Stimulated activated CD4-positive, alpha-beta T cell treated with anti-CD3 and anti-CD28 coated beads, Interleukin-12 subunit alpha, Interleukin-12 subunit beta, amount 100 ng/mL, for 24 hours (primary cell): ENCODE data around the gene FEZF2.

Experiments
- DNase-seq, 2 experiments: peaks; one replicate each; pipeline ENCODE4 v3.0.0-alpha.2; 2020; ENCODE audit warnings: low read depth in 2 of 2

Gene FEZF2

DNA sequence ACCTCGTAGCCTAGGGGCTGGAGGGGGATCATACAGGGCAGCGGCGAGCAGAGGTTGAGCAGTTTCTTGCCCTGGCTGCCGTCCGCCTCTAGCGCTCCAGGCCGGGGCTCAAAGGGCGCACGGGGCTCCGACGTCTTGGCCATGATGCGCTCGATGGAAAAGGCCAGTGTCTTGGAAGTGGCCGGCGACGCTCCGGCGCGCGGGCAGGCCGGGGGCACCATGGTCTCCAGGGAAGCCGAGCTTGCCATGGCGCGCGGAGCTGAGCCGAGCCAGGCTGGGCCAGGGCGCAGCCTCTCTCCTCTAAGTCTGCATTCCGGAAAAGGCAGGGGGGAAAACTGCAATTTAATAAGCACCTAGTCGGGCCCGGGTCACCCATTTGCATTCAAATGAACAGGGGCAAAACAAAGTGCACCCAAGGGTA lies 719 bp downstream of the FEZF2 start:
- DNase-seq: no peak

DNA sequence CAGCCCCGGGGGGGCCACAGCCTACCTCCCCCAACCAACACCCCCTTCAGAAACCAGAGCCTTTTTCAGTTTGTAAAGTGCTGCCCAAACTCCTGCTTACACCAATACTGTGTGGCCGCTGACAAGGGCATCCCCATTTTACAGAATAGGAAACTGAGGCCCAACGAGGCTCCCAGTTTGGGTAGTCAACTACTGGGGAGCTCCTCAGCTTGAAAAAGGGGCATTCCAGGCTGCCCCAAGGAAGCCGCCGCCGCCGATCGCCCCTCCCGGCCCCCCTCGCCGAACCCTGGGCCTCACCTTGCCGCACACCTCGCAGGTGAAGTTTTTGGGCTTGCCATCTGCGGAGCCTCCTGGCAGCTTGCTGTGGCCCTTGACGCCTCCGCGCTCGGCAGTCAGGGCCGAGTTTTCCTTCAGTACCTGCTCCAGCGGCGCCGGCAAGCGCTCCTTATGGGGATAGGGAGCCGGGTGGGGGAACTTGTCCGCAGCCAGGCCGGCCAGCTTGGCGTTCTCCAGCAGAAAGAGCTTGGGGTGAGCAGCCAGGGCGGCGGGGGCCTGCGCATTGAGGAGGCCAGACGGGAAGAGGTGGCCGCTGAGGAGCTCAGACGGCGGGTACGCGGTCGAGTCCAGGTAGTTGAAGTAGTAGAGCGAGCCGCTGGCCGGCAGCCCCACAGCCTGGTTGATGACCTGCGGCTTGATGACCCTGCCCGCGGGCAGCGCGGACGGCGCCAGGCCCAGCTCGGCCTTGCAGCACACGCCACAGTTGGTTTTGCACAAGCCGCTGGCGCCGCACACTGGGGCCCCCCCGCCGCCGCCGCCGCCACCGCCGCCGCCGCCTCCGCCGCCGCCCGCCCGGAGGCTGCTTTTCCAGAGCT lies 1.4 kb downstream of the FEZF2 start:
- DNase-seq: no peak

DNA sequence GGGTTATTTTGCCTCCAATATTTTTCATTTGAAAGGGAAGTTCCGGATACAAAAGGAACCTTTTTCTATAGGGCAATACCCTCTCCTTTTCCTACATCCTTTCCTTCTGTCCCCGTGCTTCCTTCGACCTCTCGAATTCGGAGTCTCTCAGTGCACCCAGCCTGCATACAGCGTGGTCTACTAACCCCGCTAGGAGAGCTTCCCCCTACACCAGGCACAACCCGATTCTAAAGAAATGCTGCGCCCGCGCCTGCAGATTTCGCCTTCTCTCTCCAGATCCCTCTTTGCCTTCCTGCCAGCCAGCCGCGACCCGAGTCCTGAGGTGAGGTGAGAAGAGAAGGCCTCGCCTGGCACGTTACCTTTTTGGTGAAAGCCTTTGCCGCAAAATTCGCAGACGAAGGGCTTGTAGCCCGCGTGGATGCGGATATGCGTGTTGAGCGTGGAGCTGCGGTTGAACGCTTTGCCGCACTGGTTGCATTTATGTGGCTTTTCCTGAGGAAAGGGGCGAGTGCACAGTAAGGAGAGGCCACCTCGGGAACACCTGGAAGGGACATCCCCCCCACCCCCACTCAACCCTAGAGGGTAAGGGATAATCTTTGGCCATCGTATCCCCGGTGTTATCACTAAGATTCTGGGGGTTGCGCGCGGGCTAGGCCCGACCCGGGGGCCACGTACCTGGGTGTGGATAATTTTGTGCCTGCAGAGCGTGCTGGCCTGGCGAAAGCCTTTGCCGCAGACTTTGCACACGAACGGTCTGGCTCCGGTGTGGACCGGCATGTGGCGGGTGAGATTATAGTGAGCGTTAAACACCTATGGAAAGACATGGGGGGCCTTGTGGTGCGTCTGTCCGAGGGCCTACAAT lies 2.3 kb downstream of the FEZF2 start:
- DNase-seq: no peak

DNA sequence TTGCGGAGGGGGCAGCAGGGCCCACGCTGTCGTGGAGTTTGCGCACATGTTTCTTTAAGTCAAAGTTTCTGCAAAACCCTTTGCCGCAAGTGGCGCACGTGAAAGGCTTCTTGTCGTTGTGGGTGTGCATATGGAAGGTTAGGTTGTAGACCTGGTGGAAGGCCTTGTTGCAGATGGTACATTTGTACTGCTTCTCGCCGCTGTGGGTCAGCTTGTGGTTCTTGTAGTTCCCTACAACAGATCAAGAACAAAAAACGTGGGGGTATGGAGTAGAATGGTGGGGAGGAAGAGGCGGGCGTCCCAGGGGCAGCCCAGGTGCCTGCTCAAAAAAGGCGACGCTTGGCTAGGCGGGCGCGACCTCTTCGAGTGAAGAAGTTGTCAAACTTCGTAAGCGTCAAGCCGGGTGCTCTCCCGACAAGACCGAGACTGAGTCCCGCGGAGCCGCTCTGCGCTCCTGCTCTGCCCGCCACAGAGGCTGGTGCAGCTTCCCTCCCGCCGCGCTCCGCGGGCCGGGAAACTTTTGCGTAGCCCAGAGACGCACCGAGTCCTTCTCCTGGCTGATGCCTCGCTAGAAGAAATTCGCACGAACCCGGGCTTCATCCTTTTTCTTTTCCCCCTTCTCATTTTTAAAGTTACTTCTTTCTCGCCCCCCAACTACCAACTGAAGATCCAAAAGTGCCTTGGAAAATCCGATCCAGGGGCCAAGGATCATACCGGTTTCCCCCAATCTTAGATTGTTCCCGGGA lies 3.1 kb downstream of the FEZF2 start:
- no peak for DNase-seq

DNA sequence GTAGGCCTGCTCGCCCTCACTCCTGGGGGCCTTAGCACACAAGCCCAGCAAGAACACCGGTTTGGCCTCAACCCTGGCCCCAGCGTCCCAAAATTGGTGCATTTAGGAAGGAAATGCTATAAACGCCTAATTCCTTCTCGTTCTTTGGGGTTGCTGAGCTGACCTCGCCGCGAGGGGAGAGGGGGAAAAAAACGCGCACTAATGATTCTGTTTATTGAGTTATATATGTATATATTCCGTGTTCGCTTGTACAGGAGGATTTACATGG lies 3.9 kb downstream of the FEZF2 start:
- DNase-seq: no peak

DNA sequence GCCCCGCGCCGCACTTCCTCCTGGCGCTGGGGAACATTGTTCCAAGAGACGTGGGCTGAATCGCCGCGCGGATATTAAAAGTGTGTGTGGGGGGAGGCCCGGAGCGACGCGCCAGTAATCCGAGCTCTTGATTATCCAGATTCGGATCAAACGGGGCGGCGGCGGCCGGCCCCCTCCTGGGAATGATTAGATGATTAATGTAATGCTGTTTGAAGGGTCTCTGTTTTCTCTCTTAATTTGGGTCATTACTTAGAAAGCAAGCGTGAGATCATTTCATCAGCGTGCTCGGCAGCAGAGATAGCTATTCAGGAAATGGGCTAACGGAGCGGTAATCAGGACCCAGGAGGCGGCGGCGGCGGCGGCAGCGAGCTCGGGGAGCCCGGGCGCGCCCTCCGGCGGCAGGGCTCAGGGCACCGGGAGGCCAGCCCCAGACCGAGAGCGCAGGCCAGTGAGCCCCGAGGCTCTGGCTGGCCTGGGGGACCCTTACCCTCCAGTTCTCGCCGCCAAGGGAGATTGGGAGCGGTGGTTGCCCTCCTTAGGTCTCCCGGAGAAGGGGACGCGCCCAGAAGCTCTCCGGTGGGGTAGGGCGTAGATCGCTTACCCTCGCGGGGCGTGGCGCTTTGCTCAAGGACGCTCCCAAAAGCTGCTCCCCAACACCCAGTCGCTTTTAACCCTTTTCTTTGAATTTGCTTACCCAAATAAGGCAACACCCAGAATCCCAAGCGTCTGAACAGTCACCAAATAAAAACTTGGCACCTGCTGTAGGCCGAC lies 4.5 kb downstream of the FEZF2 start:
- DNase-seq: no peak

DNA sequence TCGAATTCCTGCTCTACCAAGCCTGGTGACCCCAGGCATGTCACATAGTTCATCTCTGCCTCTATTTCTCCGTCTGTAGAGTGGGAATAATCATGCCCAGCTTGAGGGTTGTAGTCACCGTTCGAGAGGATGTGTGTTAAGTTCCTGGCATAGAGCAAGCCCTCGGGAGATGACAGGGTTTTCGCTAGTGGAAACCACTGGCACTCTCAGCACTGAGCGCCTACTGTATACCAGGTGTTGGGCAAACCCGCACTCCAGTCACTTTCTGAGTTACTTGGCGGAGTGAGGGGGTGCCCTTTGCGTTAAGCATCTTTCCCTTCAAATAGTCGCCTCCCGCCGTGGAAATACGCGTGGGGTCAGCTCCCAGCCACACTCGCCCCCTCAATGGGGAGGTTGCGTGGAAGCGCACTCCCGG lies 5.1 kb downstream of the FEZF2 start:
- DNase-seq: no peak

DNA sequence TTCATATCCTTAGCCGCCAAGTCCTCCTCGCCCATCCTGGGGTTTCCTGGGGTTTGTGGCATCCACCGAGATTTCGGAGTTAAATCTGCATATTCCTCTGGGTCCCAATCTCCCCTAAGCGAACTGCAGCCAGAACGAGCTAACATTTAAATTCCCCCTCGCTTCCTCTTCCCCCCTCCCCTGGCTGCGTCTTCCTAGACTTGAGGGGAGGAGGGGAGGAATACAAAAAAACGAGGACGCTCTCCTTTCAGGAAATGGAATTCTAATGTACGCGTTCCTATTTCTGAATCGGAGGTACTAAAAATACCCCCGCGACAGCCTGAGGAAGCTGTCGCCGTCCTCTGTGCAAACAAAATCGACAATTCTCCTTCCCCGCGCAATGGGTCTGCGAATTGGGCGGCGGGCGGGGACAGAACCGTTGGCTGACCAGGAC lies 5.6 kb downstream of the FEZF2 start:
- no peak for DNase-seq

DNA sequence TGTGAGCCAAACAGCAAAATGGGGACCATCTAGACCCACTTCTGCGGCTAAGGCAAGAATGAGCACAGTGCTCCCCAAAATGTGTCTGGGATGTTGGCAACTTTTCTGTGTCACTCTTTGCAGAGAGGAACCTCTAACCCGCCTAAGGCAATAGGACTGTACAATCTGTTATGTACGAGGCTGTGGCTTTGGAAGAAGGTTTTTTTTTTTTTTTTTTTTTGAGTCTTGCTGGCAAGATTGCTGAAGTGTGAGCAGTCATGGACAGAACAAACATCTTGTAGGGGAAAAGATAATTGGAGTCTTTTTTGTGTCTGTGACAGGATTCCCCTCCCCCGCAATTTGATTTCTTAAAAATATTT lies 7.2 kb downstream of the FEZF2 start:
- DNase-seq: no peak

DNA sequence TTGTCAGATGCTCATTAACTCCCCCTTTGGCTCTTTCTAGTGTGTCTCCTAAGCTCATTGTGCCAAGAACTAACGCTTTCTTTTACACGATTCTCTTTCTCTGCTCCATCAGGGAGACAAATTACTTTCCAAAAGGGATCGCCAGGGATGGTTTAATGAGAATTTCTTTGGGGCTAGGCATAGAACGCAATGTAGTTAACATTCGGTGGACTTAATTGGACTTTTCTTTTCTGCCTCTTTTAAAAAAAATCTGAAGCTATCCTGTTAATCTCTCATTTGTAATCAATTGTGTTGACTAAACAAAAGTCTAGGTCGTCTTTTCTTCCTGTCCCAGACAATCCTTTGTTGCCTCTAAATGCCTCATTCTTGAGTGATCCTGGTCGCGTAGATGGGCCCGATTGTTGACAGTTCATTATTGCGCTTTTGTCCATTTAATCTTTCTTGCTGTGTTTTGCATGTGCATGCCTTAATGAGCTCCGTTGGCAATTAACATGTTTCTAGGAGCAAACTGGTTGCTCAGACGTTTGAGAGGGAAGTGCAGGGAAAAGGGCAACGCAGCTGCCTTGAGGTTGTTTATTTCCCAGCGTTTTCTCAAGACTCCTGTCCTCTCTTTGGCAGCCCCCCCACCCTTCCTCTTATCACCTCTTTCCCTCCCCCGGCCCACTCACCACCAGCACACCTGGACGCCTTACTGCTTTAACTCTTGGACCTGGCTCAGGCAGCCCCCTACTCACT lies 7.8 kb downstream of the FEZF2 start:
- DNase-seq: no peak

DNA sequence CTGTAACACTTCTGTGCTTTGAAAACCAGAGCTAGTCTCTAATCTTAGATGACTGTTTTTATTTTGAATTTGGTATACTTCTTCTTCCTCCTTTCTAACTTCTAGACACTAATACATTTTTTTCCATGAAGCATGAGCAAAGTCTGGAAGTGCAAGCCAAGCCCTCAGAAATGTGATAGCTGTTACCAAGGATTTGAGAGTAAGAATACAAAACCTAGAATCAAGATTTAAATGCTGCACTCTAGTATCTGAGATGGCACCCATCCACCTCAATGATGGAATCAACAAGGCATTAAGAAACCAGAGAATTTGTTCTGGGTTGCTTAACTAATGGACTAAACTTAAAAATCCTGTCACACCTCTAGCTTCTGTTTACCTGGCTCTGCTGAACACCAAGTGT lies 9.2 kb downstream of the FEZF2 start:
- DNase-seq: no peak

DNA sequence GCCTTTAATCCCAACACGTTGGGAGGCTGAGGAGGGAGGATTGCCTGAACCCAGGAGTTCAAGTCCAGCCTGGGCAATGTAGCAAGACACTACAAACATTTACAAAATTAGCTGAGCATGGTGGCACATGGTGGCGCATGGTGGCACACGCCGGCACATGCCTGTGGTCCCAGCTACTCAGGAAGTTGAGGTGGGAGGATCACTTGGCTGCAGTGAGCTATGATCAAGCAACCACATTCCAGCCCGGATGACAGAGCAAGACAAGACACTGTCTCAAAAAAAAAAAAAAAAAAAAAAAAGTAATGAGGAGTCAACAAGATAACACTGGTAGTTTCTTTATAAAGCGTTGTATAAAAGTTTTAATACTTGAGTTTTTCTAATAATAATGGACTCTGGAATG lies 10.1 kb downstream of the FEZF2 start:
- DNase-seq: no peak

DNA sequence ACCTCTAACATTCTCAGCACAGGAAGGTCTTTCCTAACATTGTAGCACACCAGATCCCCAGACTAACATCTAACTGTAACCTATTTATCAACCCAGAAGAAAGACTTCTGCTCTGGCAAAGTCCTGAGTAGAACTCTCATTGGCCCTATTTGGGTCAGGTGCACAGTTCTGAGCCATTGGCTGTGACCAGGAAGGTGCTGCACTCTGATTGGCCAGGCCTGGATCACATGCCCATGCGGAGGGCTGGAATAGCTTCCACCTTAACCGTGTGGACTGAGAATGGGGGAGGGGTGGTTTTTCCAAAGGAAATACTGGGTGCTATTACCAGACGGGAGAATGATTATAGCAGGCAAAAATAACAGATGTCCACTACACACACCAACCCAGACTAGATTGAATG lies 11.5 kb downstream of the FEZF2 start:
- no peak for DNase-seq

DNA sequence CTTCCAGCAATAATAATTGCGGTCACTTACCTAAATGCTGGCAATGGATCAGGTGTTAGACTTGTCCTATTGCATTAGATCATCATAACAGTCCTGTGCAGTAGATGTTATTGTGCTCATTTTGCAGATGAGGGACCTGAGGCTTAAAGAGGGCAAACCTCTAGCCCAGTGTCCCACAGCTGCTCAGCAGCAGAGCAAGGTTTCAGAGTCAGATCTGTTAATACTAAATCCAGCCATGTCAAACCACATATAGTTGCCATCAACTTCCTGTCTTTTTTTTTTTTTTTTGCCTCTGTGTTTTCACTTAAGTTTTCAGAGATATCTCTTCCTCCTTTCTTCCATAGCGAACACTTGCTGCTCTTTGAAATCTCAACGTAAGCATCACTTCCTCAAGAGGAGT lies 12.1 kb downstream of the FEZF2 start:
- no peak for DNase-seq

DNA sequence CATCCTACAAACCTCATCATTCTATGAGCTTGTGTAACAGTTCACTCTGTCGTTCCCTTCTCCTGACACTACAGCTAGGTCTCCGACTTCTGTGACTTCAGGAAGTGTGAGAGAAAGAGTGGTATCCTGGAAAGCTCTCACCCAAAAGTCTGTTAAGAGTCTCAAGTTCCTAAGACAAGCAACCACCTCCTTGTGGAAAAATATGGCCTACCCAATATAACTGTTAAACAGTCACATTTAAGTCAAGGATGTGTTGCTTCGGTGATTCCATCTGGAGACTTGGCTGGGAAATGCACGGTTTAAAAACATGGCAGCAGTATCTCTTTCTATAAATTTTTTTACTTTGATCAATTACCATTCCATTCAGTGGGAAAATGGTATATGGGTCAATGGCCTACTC lies 13.8 kb downstream of the FEZF2 start:
- no peak for DNase-seq

DNA sequence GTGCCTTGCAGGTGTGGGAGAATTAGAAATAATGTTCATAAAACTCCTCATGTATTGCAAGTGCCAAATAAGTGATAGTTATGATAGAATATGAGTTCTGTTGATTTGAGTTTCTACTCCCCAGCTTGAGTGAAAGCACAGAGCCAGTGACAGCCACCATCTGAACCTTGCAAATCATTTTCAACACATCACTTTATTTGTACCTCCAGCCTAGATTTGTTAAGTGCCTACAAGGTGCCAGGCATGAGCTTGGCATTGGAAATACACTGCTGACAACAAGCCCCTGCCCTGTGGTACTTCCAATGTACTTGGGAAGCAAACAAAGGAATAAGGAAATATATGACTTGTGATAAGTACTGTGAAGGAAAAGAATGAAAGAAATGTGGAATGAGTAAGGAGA lies 17.0 kb downstream of the FEZF2 start:
- DNase-seq: no peak

DNA sequence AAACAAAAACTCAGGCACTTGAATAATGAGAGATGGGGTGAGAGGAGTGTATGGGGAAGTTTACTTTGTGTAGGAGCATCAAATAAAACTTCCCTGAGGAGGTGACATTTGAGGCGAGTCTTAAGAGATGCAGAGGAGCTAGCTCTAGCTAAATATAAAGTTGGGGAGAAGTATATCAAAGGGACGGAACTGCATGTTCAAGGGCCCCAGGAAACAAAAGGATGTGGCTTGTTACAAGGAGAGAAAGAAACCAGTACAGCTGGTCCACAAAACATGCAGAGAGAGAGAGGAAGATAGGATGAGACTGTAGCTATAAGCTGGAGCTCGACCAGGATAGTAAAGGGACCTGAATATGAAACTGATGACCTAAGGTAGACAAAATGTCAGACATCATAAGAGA lies 17.6 kb downstream of the FEZF2 start:
- DNase-seq: no peak

DNA sequence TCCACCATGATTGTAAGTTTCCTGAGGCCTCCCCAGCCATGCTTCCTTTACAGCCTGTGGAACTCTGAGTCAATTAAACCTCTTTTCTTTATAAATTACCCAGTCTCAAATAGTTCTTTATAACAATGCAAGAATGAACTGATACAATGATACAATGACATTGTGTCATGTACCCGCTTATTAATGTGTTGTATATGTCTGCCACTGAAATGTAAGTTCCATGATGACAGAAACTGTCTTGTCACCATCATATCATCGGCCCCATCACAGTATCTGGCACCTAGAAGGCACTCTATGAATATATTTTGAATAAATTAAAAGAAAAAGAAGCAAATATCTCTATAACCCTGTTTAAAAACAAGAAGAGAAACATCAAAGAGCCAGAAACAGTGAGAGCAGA lies 29.6 kb downstream of the FEZF2 start:
- DNase-seq: no peak

DNA sequence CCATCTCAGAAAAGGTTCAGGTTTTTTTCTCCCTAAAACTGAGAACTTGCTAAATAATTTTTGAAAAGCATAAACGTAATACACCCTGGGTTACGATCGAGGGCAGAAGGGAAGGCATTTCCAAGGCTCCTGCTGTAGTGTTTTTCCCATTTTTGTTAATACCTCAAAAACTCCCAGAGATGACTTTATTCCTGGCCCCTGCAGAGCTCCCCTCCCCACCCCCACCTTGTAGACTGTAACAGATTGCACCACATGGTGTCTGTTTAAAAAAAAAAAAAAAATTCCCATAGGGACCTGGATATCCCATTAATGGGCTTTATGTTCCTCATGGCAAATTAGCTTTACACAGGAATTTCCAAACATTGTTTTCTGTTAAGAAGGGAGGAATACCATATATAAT lies 38.2 kb downstream of the FEZF2 start:
- no peak for DNase-seq

DNA sequence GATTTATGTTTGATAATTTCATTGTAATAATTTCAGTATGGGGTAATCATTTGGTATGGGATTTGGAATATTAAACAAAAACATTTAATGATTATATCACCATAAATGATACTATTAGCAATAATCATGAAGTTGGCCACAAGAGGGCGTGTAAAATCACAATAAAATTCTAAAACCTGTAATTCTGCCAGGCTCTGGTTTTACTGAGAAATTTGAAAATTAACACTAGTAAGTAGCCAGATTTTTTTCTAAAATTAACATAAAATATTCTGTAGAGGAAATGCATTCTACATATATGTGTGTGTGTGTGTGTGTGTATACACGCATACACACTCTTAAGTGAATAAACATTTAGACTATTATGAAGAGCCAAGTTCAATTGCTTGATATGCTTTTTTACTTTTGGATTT lies 40.5 kb downstream of the FEZF2 start:
- DNase-seq: no peak

DNA sequence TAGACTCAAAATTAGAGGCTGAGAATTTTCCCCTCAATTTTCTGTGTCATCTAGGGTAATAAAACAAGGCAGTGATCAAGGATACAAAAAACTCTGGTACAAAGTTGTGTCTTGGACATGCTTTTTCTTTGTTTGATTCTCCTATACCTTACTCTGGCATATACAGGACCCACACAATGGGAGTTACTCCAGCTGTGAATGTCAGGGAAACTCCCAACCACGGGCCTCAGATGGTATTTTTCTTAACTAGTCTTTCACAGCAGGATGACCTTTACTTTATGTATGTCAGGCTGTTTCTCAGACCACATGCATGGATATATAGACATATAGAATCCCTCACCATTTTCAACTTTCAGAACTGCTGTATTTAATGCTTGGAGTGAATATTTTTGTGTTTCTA lies 41.3 kb downstream of the FEZF2 start:
- no peak for DNase-seq
